OCI-M2 (cell line): ENCODE data around the gene USP15.
"Not testable (repeated sequence)": the region's sequence is repeated elsewhere in the genome, so short reads cannot be mapped to it uniquely, and the experiment has no call there.

ENCODE experiments used
- DNase-seq: peaks from one replicate; lab custom pipeline; 2025; ENCODE audit not compliant: unreplicated experiment; lab: John Stamatoyannopoulos, UW

USP15 gene

GRCh38 chr12:62365846-62366245 is 105.6 kb downstream of the USP15 start:
- not testable (repeated sequence) for DNase-seq

- DNase-seq, result not testable (repeated sequence)
Measured at GRCh38 chr12:62368430-62369223, 108.4 kb downstream of the USP15 start.

- DNase-seq, result no peak
Measured at GRCh38 chr12:62370189-62370588, 110.0 kb downstream of the USP15 start.

- no peak for DNase-seq
Measured at GRCh38 chr12:62371661-62372060, 111.5 kb downstream of the USP15 start.

- no peak for DNase-seq
Measured at GRCh38 chr12:62372134-62372533, 111.9 kb downstream of the USP15 start.

GRCh38 chr12:62372825-62373224 is 112.6 kb downstream of the USP15 start:
- no peak for DNase-seq

- DNase-seq, result no peak
Measured at GRCh38 chr12:62375603-62376002, 115.4 kb downstream of the USP15 start.

- no peak for DNase-seq
Measured at GRCh38 chr12:62379026-62379722, 119.0 kb downstream of the USP15 start.

- no peak for DNase-seq
Measured at GRCh38 chr12:62379723-62380045, 119.5 kb downstream of the USP15 start.

- DNase-seq, result no peak
Measured at GRCh38 chr12:62382526-62382925, 122.3 kb downstream of the USP15 start.

- DNase-seq, result no peak
Measured at GRCh38 chr12:62396750-62397149, 136.5 kb downstream of the USP15 start.

GRCh38 chr12:62400135-62400534 is 139.9 kb downstream of the USP15 start:
- DNase-seq, result no peak

GRCh38 chr12:62401631-62402030 is 141.4 kb downstream of the USP15 start:
- DNase-seq, result no peak

GRCh38 chr12:62403031-62403430 is 142.8 kb downstream of the USP15 start:
- no peak for DNase-seq

- DNase-seq, result no peak
Measured at GRCh38 chr12:62407587-62407986, 147.4 kb downstream of the USP15 start.

GRCh38 chr12:62409068-62409467 is 148.9 kb downstream of the USP15 start:
- no peak for DNase-seq

- no peak for DNase-seq
Measured at GRCh38 chr12:62414180-62414579, 154.0 kb downstream of the USP15 start.

- no peak for DNase-seq
Measured at GRCh38 chr12:62426089-62426488, 165.9 kb downstream of the USP15 start.

- DNase-seq, result no peak
Measured at GRCh38 chr12:62429457-62429856, 169.3 kb downstream of the USP15 start.

- no peak for DNase-seq
Measured at GRCh38 chr12:62434494-62435302, 174.5 kb downstream of the USP15 start.

GRCh38 chr12:62435303-62436163 is 175.3 kb downstream of the USP15 start:
- no peak for DNase-seq
